ENCODE measurements around the gene GOLGA8N.

GOLGA8N gene

DNA sequence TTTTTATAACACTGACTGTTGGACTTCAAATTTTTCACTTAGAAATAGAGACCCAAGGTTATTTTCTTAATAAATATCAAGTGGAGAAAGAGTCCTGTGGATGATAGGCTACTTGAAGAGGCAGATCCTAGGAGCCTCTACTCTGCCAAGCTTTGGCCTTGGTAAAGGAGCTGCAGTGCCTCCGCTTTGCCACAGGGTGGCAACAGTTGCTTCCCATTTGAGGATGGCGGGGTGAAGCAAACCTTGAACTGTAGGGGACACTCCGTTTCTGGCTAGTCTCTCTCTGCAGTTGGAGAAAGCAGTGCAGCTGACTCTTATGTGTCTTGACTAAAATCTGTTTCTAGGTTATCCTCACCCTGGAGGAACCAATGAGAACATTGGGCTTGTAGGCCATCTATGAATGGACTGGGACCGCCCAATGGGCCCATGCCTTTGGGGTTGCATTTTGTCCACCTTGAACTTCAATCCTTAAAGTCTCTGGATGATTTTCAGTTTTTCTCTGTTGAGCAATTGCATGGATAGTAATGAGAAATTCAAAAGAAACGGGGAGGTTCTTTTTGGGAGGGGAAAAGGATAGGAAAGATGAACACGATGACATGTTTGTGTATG, 58.1 kb downstream of the GOLGA8N start:
- peak; percentile 53 for DNase-seq (ENCODE audit: low spot score)

- DNase-seq (ENCODE audit: low spot score) = no peak
Measured at GRCh38 chr15:32652178-32652577, 58.9 kb downstream of the GOLGA8N start.

DNA sequence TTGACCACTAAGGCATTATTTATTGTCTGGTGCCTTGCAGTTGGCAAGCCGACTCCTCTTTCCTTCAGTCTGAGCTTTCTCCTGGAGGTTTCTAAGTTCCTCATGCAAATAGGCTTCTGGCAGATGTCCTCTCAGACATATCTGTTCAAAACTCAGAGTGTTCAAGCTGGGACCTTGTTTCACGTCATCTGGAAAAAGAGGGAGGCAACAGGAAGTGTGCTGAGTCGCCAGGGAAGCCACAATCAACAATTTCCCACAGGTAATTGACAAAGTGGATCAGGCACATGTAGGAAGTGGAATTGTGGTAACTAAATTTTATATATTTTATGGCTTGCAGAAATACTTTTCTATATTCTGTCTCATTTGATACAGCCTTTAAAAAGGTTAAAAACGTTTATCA, 62.8 kb downstream of the GOLGA8N start:
- DNase-seq (ENCODE audit: low spot score) = peak; percentile 26

- no peak for DNase-seq (ENCODE audit: low spot score)
Measured at GRCh38 chr15:32656496-32656895, 63.2 kb downstream of the GOLGA8N start.

Small RNAs within 50 kb of the gene (small RNA-seq; reads per million reads assigned to genes)
- 0 reads per million in 2 experiments for gene RN7SL286P

All from SK-N-DZ (cell line).